Ovary (tissue), 3 donors: ENCODE measurements around the gene HMCES.

ENCODE experiments used
- CTCF ChIP-seq, 3 donors: fragments of 450-650 bp in 2 of 3; fragments of 200-600 bp in 1 of 3; IDR thresholded peaks; one replicate each; pipeline versions ENCODE4 v1.5.1 to v1.8.0; 2016 to 2022; ENCODE audit warnings: antibody characterized with exemption in 3 of 3, mild to moderate bottlenecking in 1 of 3
- EP300 ChIP-seq: sonication (generic); formaldehyde crosslinking; IDR thresholded peaks from one replicate; pipeline ENCODE4 v1.6.1; 2017; ENCODE audit warnings: antibody characterized with exemption
- donor health status: DM: no; HTN: no; CAD: no.

GRCh38 chr3:129281726-129282125, 3.1 kb downstream of the HMCES start:
- TF ChIP-seq CTCF (IDR thresholded peaks at IDR 0.05) (no peak), EP300 (no peak)
